Measurements from ENCODE around the gene TRIM63. TPM values are rescaled to one million over a fixed set of nuclear protein-coding genes. Genes with fewer than 3 reads are reported as not detected.

The TRIM63 gene
- total and polyA plus RNA-seq, 11 donors, result 136 to 598 (median 204) TPM

GRCh38 chr1:26003262-26003661 lies 64.2 kb downstream of the TRIM63 start:
- Histone ChIP-seq H3K27ac (no peak overlapping the region), H3K9me3 (no peaks in the 10 kb centered on the region), H3K27me3 (no peaks in the 10 kb centered on the region), H3K4me3 (no peak overlapping the region), H3K4me1 (peaks cover 0 to 11% (median 5%) of the 10 kb centered on the region in 12 donors), H3K36me3 (peaks cover 0 to 10% (median 0%) of the 10 kb centered on the region in 9 donors)
- 85 to 94% (median 88%) methylated on average over 4 of the region's 4 CpGs for WGBS, 4 donors
- DNase-seq (no peak), ATAC-seq (no peak)
- intact Hi-C loops (cut with DNase I), result no loop called here
- TF ChIP-seq, protein P1, sequence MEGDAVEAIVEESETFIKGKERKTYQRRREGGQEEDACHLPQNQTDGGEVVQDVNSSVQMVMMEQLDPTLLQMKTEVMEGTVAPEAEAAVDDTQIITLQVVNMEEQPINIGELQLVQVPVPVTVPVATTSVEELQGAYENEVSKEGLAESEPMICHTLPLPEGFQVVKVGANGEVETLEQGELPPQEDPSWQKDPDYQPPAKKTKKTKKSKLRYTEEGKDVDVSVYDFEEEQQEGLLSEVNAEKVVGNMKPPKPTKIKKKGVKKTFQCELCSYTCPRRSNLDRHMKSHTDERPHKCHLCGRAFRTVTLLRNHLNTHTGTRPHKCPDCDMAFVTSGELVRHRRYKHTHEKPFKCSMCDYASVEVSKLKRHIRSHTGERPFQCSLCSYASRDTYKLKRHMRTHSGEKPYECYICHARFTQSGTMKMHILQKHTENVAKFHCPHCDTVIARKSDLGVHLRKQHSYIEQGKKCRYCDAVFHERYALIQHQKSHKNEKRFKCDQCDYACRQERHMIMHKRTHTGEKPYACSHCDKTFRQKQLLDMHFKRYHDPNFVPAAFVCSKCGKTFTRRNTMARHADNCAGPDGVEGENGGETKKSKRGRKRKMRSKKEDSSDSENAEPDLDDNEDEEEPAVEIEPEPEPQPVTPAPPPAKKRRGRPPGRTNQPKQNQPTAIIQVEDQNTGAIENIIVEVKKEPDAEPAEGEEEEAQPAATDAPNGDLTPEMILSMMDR (IDR thresholded peaks at IDR 0.05), result no peak
- no peak for TF ChIP-seq POLR2A (IDR thresholded peaks at IDR 0.05)

Other genes with a start within 250 kb of the TRIM63 start
- gene MTFR1L, start 247.7 kb downstream of the TRIM63 start, total RNA-seq, result 100 to 1,000 TPM; 123 to 319 (median 214) TPM
- gene MTFR1L, start 247.7 kb downstream of the TRIM63 start, polyA plus RNA-seq, result 100 to 1,000 TPM; 135 to 146 TPM
- gene AUNIP, start 208.2 kb downstream of the TRIM63 start, total RNA-seq, result 1 to 10 TPM in 1 of 9 donors, under 1 TPM in 2, not detected in 6; 0.25 to 1.5 (median 0.27) TPM
- gene AUNIP, start 208.2 kb downstream of the TRIM63 start, polyA plus RNA-seq, result under 1 TPM in 1 of 2 donors, not detected in 1; 0.19 TPM
- gene PAQR7, start 191.9 kb downstream of the TRIM63 start, total RNA-seq, result 1 to 10 TPM; 1.1 to 5.7 (median 2.1) TPM
- 1 to 10 TPM; 1.3 to 1.7 TPM for gene PAQR7, start 191.9 kb downstream of the TRIM63 start, polyA plus RNA-seq
- gene STMN1, start 161.2 kb downstream of the TRIM63 start, total RNA-seq, result 10 to 100 TPM; 21.1 to 95.2 (median 46.4) TPM
- gene STMN1, start 161.2 kb downstream of the TRIM63 start, polyA plus RNA-seq, result 10 to 100 TPM; 38.3 to 63.2 TPM
- 10 to 100 TPM in 4 of 9 donors, 1 to 10 TPM in 5; 5.8 to 18.6 (median 9.7) TPM for gene PAFAH2, start 69.6 kb downstream of the TRIM63 start, total RNA-seq
- 1 to 10 TPM; 5.9 to 7.6 TPM for gene PAFAH2, start 69.6 kb downstream of the TRIM63 start, polyA plus RNA-seq
- 10 to 100 TPM in 2 of 9 donors, 1 to 10 TPM in 7; 1.8 to 17.5 (median 4.1) TPM for gene EXTL1, start 45.9 kb downstream of the TRIM63 start, total RNA-seq
- gene EXTL1, start 45.9 kb downstream of the TRIM63 start, polyA plus RNA-seq, result 1 to 10 TPM; 1.2 to 5.7 TPM
- gene SLC30A2, start 21.5 kb downstream of the TRIM63 start, total RNA-seq, result 10 to 100 TPM in 4 of 9 donors, 1 to 10 TPM in 5; 2.9 to 18.0 (median 6.5) TPM
- 1 to 10 TPM; 3.4 to 3.7 TPM for gene SLC30A2, start 21.5 kb downstream of the TRIM63 start, polyA plus RNA-seq
- 1 to 10 TPM; 3.9 to 9.3 (median 6.0) TPM for gene PDIK1L, start 44.2 kb upstream of the TRIM63 start, total RNA-seq
- gene PDIK1L, start 44.2 kb upstream of the TRIM63 start, polyA plus RNA-seq, result 1 to 10 TPM; 2.1 to 2.7 TPM
- gene FAM110D, start 91.4 kb upstream of the TRIM63 start, total RNA-seq, result 1 to 10 TPM; 2.5 to 6.5 (median 3.2) TPM
- 1 to 10 TPM; 2.2 to 3.7 TPM for gene FAM110D, start 91.4 kb upstream of the TRIM63 start, polyA plus RNA-seq
- gene C1orf232, start 101.3 kb upstream of the TRIM63 start, total RNA-seq, result not detected
- not detected for gene C1orf232, start 101.3 kb upstream of the TRIM63 start, polyA plus RNA-seq
- gene ZNF593, start 102.3 kb upstream of the TRIM63 start, total RNA-seq, result 10 to 100 TPM; 13.7 to 36.8 (median 21.0) TPM
- 100 to 1,000 TPM in 1 of 2 donors, 10 to 100 TPM in 1; 43.1 to 147 TPM for gene ZNF593, start 102.3 kb upstream of the TRIM63 start, polyA plus RNA-seq
- not detected for gene ZNF593OS, start 104.2 kb upstream of the TRIM63 start, total RNA-seq
- gene ZNF593OS, start 104.2 kb upstream of the TRIM63 start, polyA plus RNA-seq, result not detected
- gene CNKSR1, start 109.9 kb upstream of the TRIM63 start, total RNA-seq, result 1 to 10 TPM in 7 of 9 donors, under 1 TPM in 1, not detected in 1; 0.60 to 3.4 (median 1.4) TPM
- gene CNKSR1, start 109.9 kb upstream of the TRIM63 start, polyA plus RNA-seq, result 1 to 10 TPM in 1 of 2 donors, under 1 TPM in 1; 0.80 to 1.6 TPM
- gene CATSPER4, start 123.0 kb upstream of the TRIM63 start, total RNA-seq, result not detected
- not detected for gene CATSPER4, start 123.0 kb upstream of the TRIM63 start, polyA plus RNA-seq
- 100 to 1,000 TPM in 2 of 9 donors, 10 to 100 TPM in 7; 28.6 to 180 (median 48.7) TPM for gene CEP85, start 166.6 kb upstream of the TRIM63 start, total RNA-seq
- 10 to 100 TPM; 13.4 to 22.7 TPM for gene CEP85, start 166.6 kb upstream of the TRIM63 start, polyA plus RNA-seq
- gene SH3BGRL3, start 212.5 kb upstream of the TRIM63 start, total RNA-seq, result 100 to 1,000 TPM in 1 of 9 donors, 10 to 100 TPM in 8; 22.4 to 234 (median 40.0) TPM
- 100 to 1,000 TPM in 1 of 2 donors, 10 to 100 TPM in 1; 43.8 to 119 TPM for gene SH3BGRL3, start 212.5 kb upstream of the TRIM63 start, polyA plus RNA-seq
- 10 to 100 TPM in 3 of 9 donors, 1 to 10 TPM in 6; 3.7 to 17.2 (median 7.6) TPM for gene UBXN11, start 239.0 kb upstream of the TRIM63 start, total RNA-seq
- 10 to 100 TPM in 1 of 2 donors, 1 to 10 TPM in 1; 9.0 to 12.2 TPM for gene UBXN11, start 239.0 kb upstream of the TRIM63 start, polyA plus RNA-seq

Data from heart left ventricle (tissue), 16 donors.